NT2/D1 (cell line): ENCODE results near the gene GUCY2F.

Experiments
- YY1 ChIP-seq: IDR thresholded peaks from 2 replicates; pipeline ENCODE4 v1.6.1; 2011; ENCODE audit not compliant: insufficient read length, insufficient read depth
- ZNF274 ChIP-seq: IDR thresholded peaks from 2 replicates; pipeline ENCODE4 v1.6.1; 2011; ENCODE audit warnings: mild to moderate bottlenecking, low read depth, low read length

DNA sequence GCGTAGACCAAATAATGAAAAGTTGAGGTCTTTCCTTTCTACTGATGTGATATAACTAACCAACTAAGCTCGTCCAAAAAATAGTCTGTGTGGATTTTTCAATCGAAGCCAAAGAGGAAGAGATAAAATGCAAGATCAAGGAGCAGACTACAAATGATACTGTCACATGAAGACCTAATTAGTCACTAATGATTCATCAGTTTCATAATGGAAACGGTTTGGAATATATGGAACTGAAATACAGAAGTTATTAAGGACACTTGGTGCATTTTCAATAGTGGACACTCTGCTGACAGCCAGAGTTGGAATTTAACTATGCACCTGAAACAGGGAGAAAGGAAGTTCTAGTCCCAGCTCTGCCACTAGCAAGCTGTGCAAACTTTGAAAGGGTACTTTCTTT lies 119.8 kb downstream of the GUCY2F start:
- TF ChIP-seq ZNF274 (no peak), YY1 (no peak)
